K562 (cell line): ENCODE data around the gene PARP4. TPM values are rescaled to one million over a fixed set of nuclear protein-coding genes. Genes with fewer than 3 reads are reported as not detected.

ENCODE experiments used
- CHD7 ChIP-seq: fragments of 200-600 bp; sonication (generic); IDR thresholded peaks from one replicate; pipeline ENCODE4 v1.6.1; 2012; ENCODE audit warnings: mild to moderate bottlenecking, low read depth, low read length, inconsistent platforms
- GABPB1 ChIP-seq: sonication (generic); formaldehyde crosslinking; IDR thresholded peaks from 2 replicates; pipeline ENCODE4 v1.8.0; 2022; ENCODE audit warnings: mild to moderate bottlenecking, missing genetic modification reagents
- GTF2F1 ChIP-seq: IDR thresholded peaks from 2 replicates; pipeline ENCODE4 v1.6.1; 2011; ENCODE audit warnings: low read depth, low read length, improper control_type of control experiment
- IRF1 ChIP-seq: sonication (generic); formaldehyde crosslinking; IDR thresholded peaks from 2 replicates; pipeline ENCODE4 v1.8.0; 2022; ENCODE audit warnings: missing genetic modification reagents, mild to moderate bottlenecking, borderline replicate concordance
- MAX ChIP-seq: sonication (generic); formaldehyde crosslinking; IDR thresholded peaks from 2 replicates; pipeline ENCODE4 v1.9.0; 2022; ENCODE audit warnings: mild to moderate bottlenecking, missing genetic modification reagents
- NBN ChIP-seq: fragments of 450-650 bp; IDR thresholded peaks from 2 replicates; pipeline ENCODE4 v1.6.1; 2016; ENCODE audit warnings: low read depth, mild to moderate bottlenecking
- NCOR1 ChIP-seq: fragments of 450-650 bp; IDR thresholded peaks from 2 replicates; pipeline ENCODE4 v1.6.1; 2016; ENCODE audit warnings: mild to moderate bottlenecking, moderate library complexity
- SFPQ ChIP-seq: fragments of 200-400 bp; formaldehyde crosslinking; IDR thresholded peaks from 2 replicates; pipeline ENCODE4 v1.6.1; 2017; ENCODE audit warnings: mild to moderate bottlenecking, low read depth, low read length, moderate library complexity
- SMARCA5 ChIP-seq: fragments of 450-650 bp; IDR thresholded peaks from 2 replicates; pipeline ENCODE4 v1.6.1; 2016
- TCFL5 ChIP-seq: fragments of 250-450 bp; sonication (Bioruptor Pico); conservative IDR thresholded peaks from 2 replicates; pipeline ENCODE4 v1.6.1; 2021; ENCODE audit warnings: mild to moderate bottlenecking, moderate library complexity, matching md5 sums
- USF2 ChIP-seq: sonication (generic); formaldehyde crosslinking; IDR thresholded peaks from 2 replicates; pipeline ENCODE4 v1.5.0; 2020; ENCODE audit warnings: missing genetic modification reagents
- ZKSCAN8 ChIP-seq: fragments of 200-800 bp; sonication (Bioruptor generic); IDR thresholded peaks from 2 replicates; pipeline ENCODE4 v1.6.1; 2016; ENCODE audit warnings: missing genetic modification characterization, missing compliant biosample characterization
- polyA plus RNA-seq, 8 experiments: library from polyadenylated mRNA; depleted of rRNA in 4 of 8; stranded (reverse) in 5 of 8; unstranded in 3 of 8; fragments of >200 nt; fragmentation: Nextera tagmentation in 2 of 8; fragmentation: Illumina TruSeq in 1 of 8; extraction: Ambion mirVana in 2 of 8; extraction: Trizol in 1 of 8; gene quantifications; 2 replicates each; pipeline versions ENCODE4 v1.2.1 to v1.2.3, GENCODE V29; 2011 to 2014; ENCODE audit warnings: inconsistent platforms in 1 of 8, missing spikeins in 1 of 8
- total RNA-seq, 7 experiments: library from RNA; depleted of rRNA in 6 of 7; stranded (reverse); fragments of >200 nt in 6 of 7; fragmentation: Illumina TruSeq in 2 of 7; extraction: Trizol in 2 of 7; gene quantifications; 2 replicates each; pipeline versions ENCODE4 v1.2.1 to v1.2.3, GENCODE V29; 2011 to 2021; ENCODE audit warnings: low replicate concordance in 1 of 7

PARP4 gene
- total and polyA plus RNA-seq, 9 of the 15 experiments (the other 6 are each of a cell fraction or from before 2014, with no cell fraction given) = 6.3 to 26.3 (median 18.8) TPM

- no peak for TF ChIP-seq CHD7
- TF ChIP-seq TCFL5 (CRISPR knock-in tag) = no peak
- no peak for TF ChIP-seq USF2 (CRISPR knock-in tag)
- no peak for TF ChIP-seq SFPQ
- no peak for TF ChIP-seq NBN
- TF ChIP-seq SMARCA5 = no peak
- TF ChIP-seq IRF1 = no peak
- TF ChIP-seq GABPB1 (CRISPR knock-in tag) = peak; percentile 80
- peak; percentile 61; the same call in 1 of the 2 replicates for TF ChIP-seq MAX
- no peak for TF ChIP-seq NCOR1
- no peak for TF ChIP-seq ZKSCAN8 (CRISPR knock-in tag)
- TF ChIP-seq GTF2F1 = no peak
These were observed at the start of gene PARP4 (continued) for GRCh38 chr13:24512197-24512907.
